T-helper 2 cell (primary cell): Measurements from ENCODE around the gene ESR1.
"Not testable (repeated sequence)": the region's sequence is repeated elsewhere in the genome, so short reads cannot be mapped to it uniquely, and the experiment has no call there.

Experiments used
- DNase-seq, 5 experiments: peaks; one replicate each; pipeline versions ENCODE4 v3.0.0 to v3.0.0-alpha.2; 2012 to 2022

The ESR1 gene

GRCh38 chr6:152099446-152100182 lies 292.1 kb downstream of the ESR1 start:
- no peak for DNase-seq

- no peak for DNase-seq
Measured at GRCh38 chr6:152100183-152100618, 292.7 kb downstream of the ESR1 start.

- DNase-seq, result no peak
Measured at GRCh38 chr6:152107973-152108372, 300.5 kb downstream of the ESR1 start.

- peak in 1 of 5 experiments; percentile 23 for DNase-seq
Measured at GRCh38 chr6:152110886-152111820, 303.7 kb downstream of the ESR1 start.

GRCh38 chr6:152112491-152113261 lies 305.2 kb downstream of the ESR1 start:
- no peak for DNase-seq

- peak in 1 of 5 experiments; percentile 22 for DNase-seq
Measured at GRCh38 chr6:152117156-152118133, 310.0 kb downstream of the ESR1 start.

GRCh38 chr6:152118224-152118623 lies 310.7 kb downstream of the ESR1 start:
- no peak for DNase-seq

- no peak for DNase-seq
Measured at GRCh38 chr6:152118678-152119077, 311.2 kb downstream of the ESR1 start.

GRCh38 chr6:152119831-152120230 lies 312.3 kb downstream of the ESR1 start:
- DNase-seq, result no peak

GRCh38 chr6:152121910-152122309 lies 314.4 kb downstream of the ESR1 start:
- no peak for DNase-seq

GRCh38 chr6:152122434-152122833 lies 315.0 kb downstream of the ESR1 start:
- DNase-seq, result no peak

- DNase-seq, result no peak
Measured at GRCh38 chr6:152123076-152123475, 315.6 kb downstream of the ESR1 start.

- peak in 1 of 5 experiments; percentile 16 for DNase-seq
Measured at GRCh38 chr6:152124429-152125074, 317.1 kb downstream of the ESR1 start.

- no peak for DNase-seq
Measured at GRCh38 chr6:152127432-152128165, 320.1 kb downstream of the ESR1 start.

- DNase-seq, result no peak
Measured at GRCh38 chr6:152129691-152130151, 322.2 kb downstream of the ESR1 start.

- no peak for DNase-seq
Measured at GRCh38 chr6:152130441-152130840, 323.0 kb downstream of the ESR1 start.

- DNase-seq, result no peak
Measured at GRCh38 chr6:152135755-152136448, 328.4 kb downstream of the ESR1 start.

GRCh38 chr6:152136449-152136825 lies 329.0 kb downstream of the ESR1 start:
- DNase-seq, result no peak

- DNase-seq, result not testable (repeated sequence)
Measured at GRCh38 chr6:152138344-152138743, 330.9 kb downstream of the ESR1 start.

GRCh38 chr6:152142105-152142504 lies 334.6 kb downstream of the ESR1 start:
- DNase-seq, result no peak
